K562 (cell line): Measurements from ENCODE around the gene CLDN11. TPM values are rescaled to one million over a fixed set of nuclear protein-coding genes. Genes with fewer than 3 reads are reported as not detected.
A peak's percentile ranks its signal among the peaks of the same experiment; 100 is the strongest.

ENCODE experiments used
- ATAC-seq: fragments of 200-7000 bp; cut with Tn5 transposase; 3 replicates; pipeline ENCODE4 v1.9.1; 2020; ENCODE audit warnings: moderate library complexity
- BruUV-seq: library from RNA; stranded (reverse); fragments of 400-500 nt; replicated peaks from 2 replicates; lab custom pipeline; 2021; lab: Mats Ljungman, UMichigan
- CTCF ChIA-PET: fragments of 300-600 bp; formaldehyde crosslinking; extraction: SDS; loops from one replicate; lab custom pipeline; 2021; ENCODE audit warnings: low intra/inter-chr PET ratio; lab: Yijun Ruan, JAX
- POLR2A ChIA-PET: fragments of 300-600, 350-650 bp; sonication (Branson Sonifier 250); formaldehyde crosslinking; extraction: SDS; loops from one replicate; lab custom pipeline; 2021; ENCODE audit warnings: antibody characterized with exemption, inconsistent platforms; lab: Yijun Ruan, JAX
- DNase-seq, 4 experiments: peaks; one replicate each; pipeline versions ENCODE4 v3.0.0 to v3.0.0-alpha.2; 2011 to 2018; ENCODE audit warnings: low spot score in 3 of 4, mixed read lengths in 3 of 4; ENCODE audit errors: extremely low read depth in 1 of 4
- FAIRE-seq: peaks from 2 replicates; lab custom pipeline; 2011; peaks lifted over from hg19 to GRCh38; lab: Jason Lieb, UNC
- H2AFZ ChIP-seq: 2 replicates; pipeline ENCODE4 v1.6.0; 2011; ENCODE audit warnings: low read depth, low read length, control low read depth, inconsistent platforms
- H3K27ac ChIP-seq: fragments of 200-600 bp; 3 replicates; pipeline ENCODE4 v1.8.0; 2011; ENCODE audit warnings: low read depth, mild to moderate bottlenecking, control low read depth, inconsistent platforms, low read length, moderate library complexity, mixed read lengths; ENCODE audit errors: extremely low read depth
- H3K27me3 ChIP-seq, 2 experiments: fragments of 300-600 bp in 1 of 2; 2 replicates in 1 of 2; 3 replicates in 1 of 2; pipeline versions ENCODE4 v1.6.0 to v1.8.0; 2011; ENCODE audit warnings: inconsistent platforms in 2 of 2, low read length in 2 of 2, mild to moderate bottlenecking in 1 of 2, mixed read lengths in 1 of 2, moderate library complexity in 1 of 2; ENCODE audit not compliant: control insufficient read depth in 2 of 2, insufficient read depth in 2 of 2
- H3K36me3 ChIP-seq: fragments of 300-600 bp; 3 replicates; pipeline ENCODE4 v1.8.0; 2011; ENCODE audit warnings: mild to moderate bottlenecking, low read length, inconsistent platforms; ENCODE audit not compliant: control insufficient read depth, insufficient read depth
- H3K4me1 ChIP-seq, 2 experiments: fragments of 200-600 bp in 1 of 2; replicated peaks in 1 of 2; 2 replicates in 1 of 2; 3 replicates in 1 of 2; pipeline versions ENCODE4 v1.5.1 to v1.8.0; 2011; ENCODE audit warnings: inconsistent platforms in 2 of 2, low read length in 2 of 2, mild to moderate bottlenecking in 1 of 2, mixed read lengths in 1 of 2, moderate library complexity in 1 of 2; ENCODE audit not compliant: control insufficient read depth in 2 of 2, insufficient read depth in 2 of 2
- H3K4me2 ChIP-seq: 2 replicates; pipeline ENCODE4 v1.6.1; 2011; ENCODE audit warnings: low read length, control low read depth, inconsistent platforms, mixed read lengths; ENCODE audit not compliant: insufficient read depth
- H3K4me3 ChIP-seq: fragments of 200-600 bp; sonication (generic), shearing (Covaris generic); 2 replicates; pipeline ENCODE4 v1.5.1; 2016; ENCODE audit warnings: control low read depth, inconsistent platforms
- H3K79me2 ChIP-seq: fragments of 200-600 bp; 3 replicates; pipeline ENCODE4 v1.8.0; 2011; ENCODE audit warnings: low read length, inconsistent platforms; ENCODE audit not compliant: control insufficient read depth, insufficient read depth
- H3K9ac ChIP-seq, 2 experiments: 2 replicates each; pipeline versions ENCODE4 v1.6.0 to v1.6.1; 2011; ENCODE audit warnings: low read depth in 2 of 2, low read length in 2 of 2, control low read depth in 1 of 2, inconsistent platforms in 1 of 2, mild to moderate bottlenecking in 1 of 2, mixed read lengths in 1 of 2; ENCODE audit not compliant: insufficient read depth in 1 of 2
- H3K9me1 ChIP-seq: one replicate; pipeline ENCODE4 v1.6.0; 2011; ENCODE audit warnings: inconsistent platforms, mild to moderate bottlenecking, low read length, moderate library complexity; ENCODE audit not compliant: control insufficient read depth, insufficient read depth
- H3K9me3 ChIP-seq: replicated peaks from 2 replicates; pipeline ENCODE4 v1.5.1; 2011; ENCODE audit warnings: low read depth, low read length, inconsistent platforms; ENCODE audit not compliant: control insufficient read depth, insufficient read depth
- H4K20me1 ChIP-seq: replicated peaks from 2 replicates; pipeline ENCODE4 v1.6.1; 2011; ENCODE audit warnings: low read length, inconsistent platforms, mixed read lengths; ENCODE audit not compliant: control insufficient read depth, insufficient read depth
- MGA ChIP-seq: fragments of 450-650 bp; IDR thresholded peaks from 2 replicates; pipeline ENCODE4 v1.6.1; 2016; ENCODE audit warnings: mild to moderate bottlenecking, moderate library complexity
- ZNF121 ChIP-seq: sonication (generic); formaldehyde crosslinking; conservative IDR thresholded peaks from 2 replicates; pipeline ENCODE4 v1.8.0; 2022; ENCODE audit warnings: missing genetic modification reagents
- ZNF347 ChIP-seq: fragments of 450-650 bp; formaldehyde crosslinking; IDR thresholded peaks from 2 replicates; pipeline ENCODE4 v1.4.0; 2020; ENCODE audit warnings: low read depth, mild to moderate bottlenecking, moderate library complexity
- WGBS: fragments of 100-300 bp; shearing (Covaris generic); methylation state at CpG from one replicate; pipeline ENCODE4 v1.1.6; 2016; ENCODE audit warnings: low coverage, mixed read lengths; ENCODE audit not compliant: insufficient coverage; ENCODE audit errors: missing lambda C conversion rate; 5-methylcytosine and 5-hydroxymethylcytosine counted together
- in situ Hi-C: fragments of 300-500 bp; cut with MboI; formaldehyde crosslinking; loops from 4 replicates; pipeline ENCODE4 v1.15.0; 2018; ENCODE audit warnings: inconsistent platforms, mixed read lengths
- intact Hi-C: fragments of 100-400 bp; cut with micrococcal nuclease; formaldehyde crosslinking; loops from 2 replicates; pipeline ENCODE4 v1.14.2; 2022
- polyA plus RNA-seq, 8 experiments: library from polyadenylated mRNA; depleted of rRNA in 4 of 8; stranded (reverse) in 5 of 8; unstranded in 3 of 8; fragments of >200 nt; fragmentation: Nextera tagmentation in 2 of 8; fragmentation: Illumina TruSeq in 1 of 8; extraction: Ambion mirVana in 2 of 8; extraction: Trizol in 1 of 8; gene quantifications; 2 replicates each; pipeline versions ENCODE4 v1.2.1 to v1.2.3, GENCODE V29; 2011 to 2014; ENCODE audit warnings: inconsistent platforms in 1 of 8, missing spikeins in 1 of 8
- total RNA-seq, 7 experiments: library from RNA; depleted of rRNA in 6 of 7; stranded (reverse); fragments of >200 nt in 6 of 7; fragmentation: Illumina TruSeq in 2 of 7; extraction: Trizol in 2 of 7; gene quantifications; 2 replicates each; pipeline versions ENCODE4 v1.2.1 to v1.2.3, GENCODE V29; 2011 to 2021; ENCODE audit warnings: low replicate concordance in 1 of 7

Gene CLDN11
- total and polyA plus RNA-seq, 9 of the 15 experiments (the other 6 are each of a cell fraction or from before 2014, with no cell fraction given) = 0.05 to 0.41 (median 0.18) TPM; not detected in 1

- WGBS = 89% methylated on average over 3 of the region's 3 CpGs
- Histone ChIP-seq H3K27me3 (no peaks in the 10 kb centered on the region), H3K4me2 (no peak overlapping the region), H3K9me1 (no peaks in the 10 kb centered on the region), H2AFZ (no peak overlapping the region), H3K27ac (no peak overlapping the region), H3K9me3 (peaks cover 1% of the 10 kb centered on the region; the same call in 1 of the 2 replicates), H3K4me1 (no peaks in the 10 kb centered on the region), H4K20me1 (no peaks in the 10 kb centered on the region), H3K4me3 (no peak overlapping the region), H3K9ac (no peak overlapping the region), H3K79me2 (no peaks in the 10 kb centered on the region), H3K36me3 (peaks cover 43% of the 10 kb centered on the region; the same call in 2 of the 3 replicates)
- POLR2A ChIA-PET = interaction anchor here (1.5 kb wide), 1 partner anchor 10 kb away, joined by 3 read pairs; no protein-coding TSS in a partner anchor
- CTCF ChIA-PET = no interaction called here
- in situ Hi-C loops = no loop called here
- FAIRE-seq (no peak), ATAC-seq (no peak), DNase-seq (no peak)
- intact Hi-C loops = no loop called here
- no TSS peak for BruUV-seq
- TF ChIP-seq ZNF121 (CRISPR knock-in tag) = peak; percentile 77
- TF ChIP-seq ZNF347 = no peak
- TF ChIP-seq MGA = no peak
Observed at GRCh38 chr3:170386468-170386867, 32.2 kb upstream of the CLDN11 start.
